ENCODE data around the gene ELOVL1.
"Not testable (repeated sequence)": the region's sequence is repeated elsewhere in the genome, so short reads cannot be mapped to it uniquely, and the experiment has no call there.

The ELOVL1 gene

DNA sequence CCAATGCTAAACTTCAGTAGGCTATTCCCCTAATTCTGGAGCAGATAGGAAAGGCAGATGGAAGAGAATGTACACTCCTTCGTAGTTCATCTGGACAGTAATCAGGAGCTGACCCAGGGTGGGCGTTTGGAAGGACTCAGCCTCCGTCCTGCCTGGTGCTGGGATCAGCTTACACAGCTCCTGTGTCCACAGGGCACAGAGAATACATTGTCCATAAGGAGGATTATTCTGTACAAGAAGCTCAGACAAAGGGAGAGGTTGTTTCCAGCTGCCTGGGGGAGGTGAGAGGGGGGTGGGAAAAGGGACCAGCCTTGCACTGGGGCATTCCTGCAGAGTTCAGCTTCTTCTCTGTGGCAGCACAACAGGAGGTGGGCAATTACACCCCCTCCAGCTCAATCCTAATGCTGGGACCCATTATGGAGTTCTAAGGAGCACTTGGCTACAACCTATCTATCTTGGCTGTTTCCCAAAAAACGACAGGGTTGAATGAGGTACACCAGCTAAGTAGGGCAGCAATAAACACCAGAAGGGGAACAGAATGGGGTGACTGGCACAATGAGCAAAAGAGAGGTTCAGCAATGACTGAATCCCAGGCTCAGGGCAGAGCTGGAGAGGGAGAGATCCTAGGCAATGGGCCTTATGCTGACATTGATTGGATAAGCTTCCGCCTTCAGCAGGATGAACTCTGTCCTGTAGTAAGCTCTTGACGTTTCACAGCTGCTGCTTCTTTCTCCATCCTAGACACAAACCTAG, 14.4 kb upstream of the ELOVL1 start:
- H3K9me3 ChIP-seq (ENCODE audit: control insufficient read depth in 1 of 2, low read length in 2 of 2), result no peaks in the 10 kb centered on the region
- H3K9ac ChIP-seq (ENCODE audit: low read depth in 1 of 2, low read length in 2 of 2), result peak overlapping the region in 1 of 2 donors; percentile 13
- H3K4me1 ChIP-seq (ENCODE audit: control insufficient read depth in 1 of 2, insufficient read depth in 2 of 2, low read length in 2 of 2), result peaks cover 13 to 14% of the 10 kb centered on the region in 2 donors
- H3K36me3 ChIP-seq (ENCODE audit: control insufficient read depth in 1 of 2, insufficient read depth in 2 of 2, low read length in 2 of 2), result peaks cover 41 to 55% of the 10 kb centered on the region in 2 donors
- no peak overlapping the region for H3K4me3 ChIP-seq (ENCODE audit: low read depth in 1 of 2, low read length in 2 of 2)
- no peak overlapping the region for H3K27ac ChIP-seq (ENCODE audit: low read depth, low read length)
- H3K27me3 ChIP-seq (ENCODE audit: control insufficient read depth in 1 of 2, insufficient read depth in 2 of 2, low read length in 2 of 2), result no peaks in the 10 kb centered on the region

GRCh38 chr1:43381612-43382011, 13.8 kb upstream of the ELOVL1 start:
- no peak overlapping the region for H3K9ac ChIP-seq (ENCODE audit: low read depth in 1 of 2, low read length in 2 of 2)
- H3K27me3 ChIP-seq (ENCODE audit: control insufficient read depth in 1 of 2, insufficient read depth in 2 of 2, low read length in 2 of 2), result no peaks in the 10 kb centered on the region
- H3K36me3 ChIP-seq (ENCODE audit: control insufficient read depth in 1 of 2, insufficient read depth in 2 of 2, low read length in 2 of 2), result peaks cover 38 to 49% of the 10 kb centered on the region in 2 donors
- no peaks in the 10 kb centered on the region for H3K9me3 ChIP-seq (ENCODE audit: control insufficient read depth in 1 of 2, low read length in 2 of 2)
- no peak overlapping the region for H3K4me3 ChIP-seq (ENCODE audit: low read depth in 1 of 2, low read length in 2 of 2)
- no peak overlapping the region for H3K27ac ChIP-seq (ENCODE audit: low read depth, low read length)
- peaks cover 13 to 14% of the 10 kb centered on the region in 2 donors for H3K4me1 ChIP-seq (ENCODE audit: control insufficient read depth in 1 of 2, insufficient read depth in 2 of 2, low read length in 2 of 2)

GRCh38 chr1:43379476-43379875, 11.7 kb upstream of the ELOVL1 start:
- Histone ChIP-seq H3K4me3 (ENCODE audit: low read depth in 1 of 2, low read length in 2 of 2) (no peak overlapping the region), H3K9me3 (ENCODE audit: control insufficient read depth in 1 of 2, low read length in 2 of 2) (no peaks in the 10 kb centered on the region), H3K9ac (ENCODE audit: low read depth in 1 of 2, low read length in 2 of 2) (no peak overlapping the region), H3K27ac (ENCODE audit: low read depth, low read length) (no peak overlapping the region), H3K4me1 (ENCODE audit: control insufficient read depth in 1 of 2, insufficient read depth in 2 of 2, low read length in 2 of 2) (peaks cover 13 to 14% of the 10 kb centered on the region in 2 donors), H3K36me3 (ENCODE audit: control insufficient read depth in 1 of 2, insufficient read depth in 2 of 2, low read length in 2 of 2) (peaks cover 16 to 31% of the 10 kb centered on the region in 2 donors), H3K27me3 (ENCODE audit: control insufficient read depth in 1 of 2, insufficient read depth in 2 of 2, low read length in 2 of 2) (no peaks in the 10 kb centered on the region)

DNA sequence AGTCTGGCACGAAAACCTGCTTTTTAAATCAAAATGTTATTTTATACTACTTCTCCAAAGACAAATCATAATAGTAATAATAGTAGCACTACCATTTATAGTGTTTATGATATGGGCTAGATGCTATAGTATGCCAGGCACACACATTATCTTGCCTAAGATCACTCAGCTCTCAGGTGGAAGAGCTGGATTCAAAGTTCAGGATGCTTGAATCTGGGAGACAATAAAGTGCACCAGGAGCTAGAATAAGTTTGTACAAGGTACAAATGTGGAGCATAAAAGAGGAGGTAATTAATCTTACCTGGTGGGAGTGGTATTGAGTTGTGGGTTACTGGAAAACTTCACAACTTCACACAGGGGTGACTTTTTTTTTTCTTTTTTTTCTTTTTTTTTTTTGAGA, 10.0 kb upstream of the ELOVL1 start:
- Histone ChIP-seq H3K4me3 (ENCODE audit: low read depth in 1 of 2, low read length in 2 of 2) (no peak overlapping the region), H3K36me3 (ENCODE audit: control insufficient read depth in 1 of 2, insufficient read depth in 2 of 2, low read length in 2 of 2) (peaks cover 2 to 14% of the 10 kb centered on the region in 2 donors), H3K27ac (ENCODE audit: low read depth, low read length) (no peak overlapping the region), H3K27me3 (ENCODE audit: control insufficient read depth in 1 of 2, insufficient read depth in 2 of 2, low read length in 2 of 2) (no peaks in the 10 kb centered on the region), H3K9ac (ENCODE audit: low read depth in 1 of 2, low read length in 2 of 2) (no peak overlapping the region), H3K9me3 (ENCODE audit: control insufficient read depth in 1 of 2, low read length in 2 of 2) (no peaks in the 10 kb centered on the region), H3K4me1 (ENCODE audit: control insufficient read depth in 1 of 2, insufficient read depth in 2 of 2, low read length in 2 of 2) (peaks cover 18 to 21% of the 10 kb centered on the region in 2 donors)

DNA sequence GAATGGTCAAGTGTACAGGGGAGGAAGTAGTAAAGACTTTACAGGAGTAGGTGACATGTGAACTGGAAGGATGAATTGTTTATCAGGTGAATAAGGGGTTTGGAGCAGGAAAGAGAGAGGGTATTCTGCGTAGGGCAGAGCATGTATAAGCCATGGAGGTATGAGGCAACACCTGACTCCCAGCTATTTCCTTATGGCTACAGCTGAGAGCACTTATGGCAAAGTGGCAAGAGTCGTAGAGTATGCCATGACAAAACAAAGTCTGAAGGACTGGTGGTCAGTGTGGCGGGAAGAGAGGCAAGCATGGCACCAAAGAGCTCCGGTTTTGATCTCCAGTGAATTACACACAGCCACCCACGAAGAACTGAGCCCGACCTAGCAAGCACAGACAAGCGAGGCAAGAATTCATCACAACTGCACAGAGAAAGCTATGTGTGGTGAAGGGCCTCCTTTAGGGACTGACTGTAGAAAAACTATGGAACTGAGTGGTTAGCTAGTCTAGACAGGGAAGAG, 9.0 kb upstream of the ELOVL1 start:
- Histone ChIP-seq H3K9ac (ENCODE audit: low read depth in 1 of 2, low read length in 2 of 2) (no peak overlapping the region), H3K36me3 (ENCODE audit: control insufficient read depth in 1 of 2, insufficient read depth in 2 of 2, low read length in 2 of 2) (peaks cover 0 to 13% of the 10 kb centered on the region in 2 donors), H3K9me3 (ENCODE audit: control insufficient read depth in 1 of 2, low read length in 2 of 2) (no peaks in the 10 kb centered on the region), H3K27ac (ENCODE audit: low read depth, low read length) (no peak overlapping the region), H3K4me1 (ENCODE audit: control insufficient read depth in 1 of 2, insufficient read depth in 2 of 2, low read length in 2 of 2) (peaks cover 7 to 11% of the 10 kb centered on the region in 2 donors), H3K27me3 (ENCODE audit: control insufficient read depth in 1 of 2, insufficient read depth in 2 of 2, low read length in 2 of 2) (no peaks in the 10 kb centered on the region), H3K4me3 (ENCODE audit: low read depth in 1 of 2, low read length in 2 of 2) (no peak overlapping the region)

- no peaks in the 10 kb centered on the region for H3K27me3 ChIP-seq (ENCODE audit: control insufficient read depth in 1 of 2, insufficient read depth in 2 of 2, low read length in 2 of 2)
- peaks cover 15 to 16% of the 10 kb centered on the region in 2 donors for H3K4me1 ChIP-seq (ENCODE audit: control insufficient read depth in 1 of 2, insufficient read depth in 2 of 2, low read length in 2 of 2)
- no peak overlapping the region for H3K9ac ChIP-seq (ENCODE audit: low read depth in 1 of 2, low read length in 2 of 2)
- H3K4me3 ChIP-seq (ENCODE audit: low read depth in 1 of 2, low read length in 2 of 2), result no peak overlapping the region
- H3K9me3 ChIP-seq (ENCODE audit: control insufficient read depth in 1 of 2, low read length in 2 of 2), result no peaks in the 10 kb centered on the region
- H3K36me3 ChIP-seq (ENCODE audit: control insufficient read depth in 1 of 2, insufficient read depth in 2 of 2, low read length in 2 of 2), result peaks cover 0 to 3% of the 10 kb centered on the region in 2 donors
- no peak overlapping the region for H3K27ac ChIP-seq (ENCODE audit: low read depth, low read length)
Observed at GRCh38 chr1:43373066-43373940, 5.5 kb upstream of the ELOVL1 start.

DNA sequence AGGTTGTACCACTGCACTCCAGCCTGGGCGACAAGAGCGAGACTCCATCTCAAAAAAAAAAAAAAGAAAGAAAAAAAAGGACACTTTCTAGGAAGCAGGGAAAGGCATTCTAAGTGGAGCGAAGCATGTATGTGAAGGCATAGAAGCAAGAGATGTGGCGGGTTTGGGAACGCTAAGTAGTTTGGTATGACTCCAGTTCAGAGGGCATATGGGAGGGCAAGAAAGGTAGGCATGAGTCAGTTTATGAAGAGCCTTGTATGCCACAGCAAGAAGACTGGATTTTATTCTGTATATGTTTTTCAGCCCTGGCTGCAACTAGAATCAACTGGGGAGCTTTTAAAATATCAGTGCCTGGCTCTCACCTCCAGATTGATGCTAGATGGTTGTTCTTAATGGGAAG, 4.4 kb upstream of the ELOVL1 start:
- peaks cover 16 to 17% of the 10 kb centered on the region in 2 donors for H3K4me1 ChIP-seq (ENCODE audit: control insufficient read depth in 1 of 2, insufficient read depth in 2 of 2, low read length in 2 of 2)
- H3K27ac ChIP-seq (ENCODE audit: low read depth, low read length), result no peak overlapping the region
- H3K9me3 ChIP-seq (ENCODE audit: control insufficient read depth in 1 of 2, low read length in 2 of 2), result no peaks in the 10 kb centered on the region
- H3K4me3 ChIP-seq (ENCODE audit: low read depth in 1 of 2, low read length in 2 of 2), result no peak overlapping the region
- H3K36me3 ChIP-seq (ENCODE audit: control insufficient read depth in 1 of 2, insufficient read depth in 2 of 2, low read length in 2 of 2), result peaks cover 0 to 3% of the 10 kb centered on the region in 2 donors
- no peaks in the 10 kb centered on the region for H3K27me3 ChIP-seq (ENCODE audit: control insufficient read depth in 1 of 2, insufficient read depth in 2 of 2, low read length in 2 of 2)
- H3K9ac ChIP-seq (ENCODE audit: low read depth in 1 of 2, low read length in 2 of 2), result no peak overlapping the region

DNA sequence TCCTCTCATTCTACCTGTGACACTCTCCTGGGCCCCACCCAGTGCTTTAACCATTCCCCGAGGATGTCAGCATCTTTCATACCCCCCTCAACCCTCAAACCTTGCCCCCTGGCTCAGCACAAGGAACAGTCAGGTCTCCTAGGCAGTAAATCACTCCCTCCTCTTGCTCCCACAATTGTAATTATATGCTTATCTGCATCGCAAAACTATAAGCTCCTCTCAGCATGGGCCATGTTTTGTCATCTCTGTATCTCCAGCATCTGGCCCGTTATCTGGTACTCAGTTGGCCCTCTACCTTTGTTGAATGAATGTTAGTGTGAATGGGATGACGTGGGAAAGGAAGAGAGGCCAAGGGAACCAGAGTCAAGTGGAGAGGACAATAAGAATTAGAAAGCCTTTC, 2.8 kb upstream of the ELOVL1 start:
- no peaks in the 10 kb centered on the region for H3K27me3 ChIP-seq (ENCODE audit: control insufficient read depth in 1 of 2, insufficient read depth in 2 of 2, low read length in 2 of 2)
- H3K4me3 ChIP-seq (ENCODE audit: low read depth in 1 of 2, low read length in 2 of 2), result no peak overlapping the region
- H3K9me3 ChIP-seq (ENCODE audit: control insufficient read depth in 1 of 2, low read length in 2 of 2), result no peaks in the 10 kb centered on the region
- peaks cover 0 to under 1% of the 10 kb centered on the region in 2 donors for H3K36me3 ChIP-seq (ENCODE audit: control insufficient read depth in 1 of 2, insufficient read depth in 2 of 2, low read length in 2 of 2)
- no peak overlapping the region for H3K27ac ChIP-seq (ENCODE audit: low read depth, low read length)
- H3K9ac ChIP-seq (ENCODE audit: low read depth in 1 of 2, low read length in 2 of 2), result no peak overlapping the region
- H3K4me1 ChIP-seq (ENCODE audit: control insufficient read depth in 1 of 2, insufficient read depth in 2 of 2, low read length in 2 of 2), result peaks cover 30% of the 10 kb centered on the region in 2 donors

- not testable (repeated sequence) for H3K27ac ChIP-seq (ENCODE audit: low read depth, low read length); H3K9ac ChIP-seq (ENCODE audit: low read depth in 1 of 2, low read length in 2 of 2); H3K9me3 ChIP-seq (ENCODE audit: control insufficient read depth in 1 of 2, low read length in 2 of 2); H3K27me3 ChIP-seq (ENCODE audit: control insufficient read depth in 1 of 2, insufficient read depth in 2 of 2, low read length in 2 of 2); H3K4me3 ChIP-seq (ENCODE audit: low read depth in 1 of 2, low read length in 2 of 2); H3K36me3 ChIP-seq (ENCODE audit: control insufficient read depth in 1 of 2, insufficient read depth in 2 of 2, low read length in 2 of 2)
- peaks cover 34% of the 10 kb centered on the region in 2 donors for H3K4me1 ChIP-seq (ENCODE audit: control insufficient read depth in 1 of 2, insufficient read depth in 2 of 2, low read length in 2 of 2)
Observed at GRCh38 chr1:43369779-43370178, 2.0 kb upstream of the ELOVL1 start.

- Histone ChIP-seq H3K27me3 (ENCODE audit: control insufficient read depth in 1 of 2, insufficient read depth in 2 of 2, low read length in 2 of 2) (no peaks in the 10 kb centered on the region), H3K36me3 (ENCODE audit: control insufficient read depth in 1 of 2, insufficient read depth in 2 of 2, low read length in 2 of 2) (peaks cover 17 to 19% of the 10 kb centered on the region in 2 donors), H3K9ac (ENCODE audit: low read depth in 1 of 2, low read length in 2 of 2) (peak overlapping the region; percentile 74 to 89), H3K9me3 (ENCODE audit: control insufficient read depth in 1 of 2, low read length in 2 of 2) (no peaks in the 10 kb centered on the region), H3K4me3 (ENCODE audit: low read depth in 1 of 2, low read length in 2 of 2) (peak overlapping the region; percentile 67 to 79), H3K4me1 (ENCODE audit: control insufficient read depth in 1 of 2, insufficient read depth in 2 of 2, low read length in 2 of 2) (peaks cover 37 to 41% of the 10 kb centered on the region in 2 donors), H3K27ac (ENCODE audit: low read depth, low read length) (peak overlapping the region; percentile 87)
Observed at GRCh38 chr1:43368646-43369020, 822 bp upstream of the ELOVL1 start.

Data from duodenal mucosa (tissue), 2 donors.